PC-9 (cell line): Measurements from ENCODE around the gene EPB41L3.

Experiments used
- CTCF ChIP-seq: fragments of 200-600 bp; sonication (generic); conservative IDR thresholded peaks from 2 replicates; pipeline ENCODE4 v1.6.1; 2017; ENCODE audit warnings: mixed run types, antibody characterized with exemption, mild to moderate bottlenecking, moderate library complexity
- EZH2 ChIP-seq: fragments of 200-600 bp; sonication (generic); IDR thresholded peaks from 2 replicates; pipeline ENCODE4 v1.8.0; 2017; ENCODE audit warnings: antibody characterized with exemption, low read depth

DNA sequence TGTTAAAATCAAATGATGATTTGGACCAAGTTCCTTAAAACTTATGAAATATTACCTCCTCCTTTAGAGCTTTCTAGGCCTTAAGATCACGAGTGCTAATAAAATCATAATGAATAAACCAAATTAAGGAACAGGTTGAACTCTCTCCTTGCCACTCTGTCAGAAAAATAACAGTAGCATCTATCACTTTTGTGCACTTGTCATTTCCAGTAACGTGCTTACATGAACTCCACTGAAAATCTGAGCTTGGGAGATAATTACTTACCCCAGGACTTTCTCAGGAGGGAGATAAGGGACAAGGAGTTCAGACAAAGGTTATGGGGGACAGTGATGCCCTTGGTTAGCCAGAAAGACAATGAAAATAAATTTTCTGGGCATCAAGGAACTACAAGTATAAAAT, 36.0 kb downstream of the EPB41L3 start:
- TF ChIP-seq CTCF (no peak), EZH2 (no peak)
